SU-DHL-6 (cell line): ENCODE data around the gene IGF2.

ENCODE experiments used
- H2AFZ ChIP-seq: fragments of 200-600 bp; sonication (generic); 2 replicates; pipeline ENCODE4 v1.6.1; 2014; ENCODE audit warnings: low read depth, mild to moderate bottlenecking, moderate library complexity, mixed read lengths, antibody characterized with exemption, low read length; ENCODE audit not compliant: severe bottlenecking
- H3F3A ChIP-seq: fragments of 200-600 bp; shearing (Covaris generic); 2 replicates; pipeline ENCODE4 v1.6.0; 2016; ENCODE audit warnings: antibody characterized with exemption, mild to moderate bottlenecking; ENCODE audit not compliant: insufficient read depth
- H3K27ac ChIP-seq: fragments of 200-600 bp; sonication (generic); 2 replicates; pipeline ENCODE4 v1.5.1; 2016; ENCODE audit warnings: low read depth, mild to moderate bottlenecking, low read length, moderate library complexity, mixed read lengths
- H3K27me3 ChIP-seq: fragments of 200-600 bp; sonication (generic), shearing (Covaris generic); 2 replicates; pipeline ENCODE4 v1.6.0; 2014; ENCODE audit warnings: mild to moderate bottlenecking, low read length
- H3K36me3 ChIP-seq: fragments of 200-600 bp; sonication (generic); 2 replicates; pipeline ENCODE4 v1.6.1; 2014; ENCODE audit warnings: mild to moderate bottlenecking, low read length, mixed read lengths
- H3K4me2 ChIP-seq: fragments of 300-600, 200-600 bp; shearing (Covaris generic), sonication (generic); 2 replicates; pipeline ENCODE4 v1.6.0; 2014; ENCODE audit warnings: low read length, low read depth, mild to moderate bottlenecking; ENCODE audit not compliant: poor library complexity, severe bottlenecking
- H3K4me3 ChIP-seq: fragments of 200-600 bp; sonication (generic); 2 replicates; pipeline ENCODE4 v1.5.1; 2014; ENCODE audit warnings: antibody characterized with exemption, low read length, mild to moderate bottlenecking, mixed read lengths; ENCODE audit not compliant: insufficient read depth, poor library complexity, severe bottlenecking
- H3K79me2 ChIP-seq: fragments of 200-600 bp; sonication (generic); 2 replicates; pipeline ENCODE4 v1.6.1; 2014; ENCODE audit warnings: mild to moderate bottlenecking, low read length, moderate library complexity; ENCODE audit not compliant: insufficient read depth
- H3K9ac ChIP-seq: fragments of 200-600 bp; sonication (generic); 2 replicates; pipeline ENCODE4 v1.7.0; 2014; ENCODE audit warnings: mild to moderate bottlenecking, low read length
- H3K9me2 ChIP-seq: fragments of 200-600 bp; sonication (generic); replicated peaks from 2 replicates; pipeline ENCODE4 v1.6.1; 2014; ENCODE audit warnings: low read length; ENCODE audit not compliant: insufficient read depth
- H3K9me3 ChIP-seq: fragments of 200-600 bp; sonication (generic); 2 replicates; pipeline ENCODE4 v1.6.1; 2014; ENCODE audit warnings: low read length, mixed read lengths; ENCODE audit not compliant: insufficient read depth
- H4K20me1 ChIP-seq: fragments of 200-600 bp; sonication (generic); 2 replicates; pipeline ENCODE4 v1.6.1; 2014; ENCODE audit warnings: low read depth, mild to moderate bottlenecking, antibody characterized with exemption, low read length, moderate library complexity, mixed read lengths
- CTCF ChIP-seq: fragments of 200-600 bp; sonication (generic); IDR thresholded peaks from one replicate; pipeline ENCODE4 v1.5.1; 2017; ENCODE audit warnings: antibody characterized with exemption, mild to moderate bottlenecking, low read length, moderate library complexity; ENCODE audit not compliant: insufficient read depth, poor library complexity, severe bottlenecking
- EZH2phosphoT487 ChIP-seq: fragments of 200-600 bp; sonication (generic), shearing (Covaris generic); conservative IDR thresholded peaks from 2 replicates; pipeline ENCODE4 v1.6.1; 2018; ENCODE audit warnings: mild to moderate bottlenecking, antibody characterized with exemption, low read length, moderate library complexity, mixed read lengths

IGF2 gene

GRCh38 chr11:2139621-2140337 is 590 bp upstream of the IGF2 start:
- Histone ChIP-seq H3K36me3 (no peaks in the 10 kb centered on the region), H3K4me3 (no peak overlapping the region), H3K79me2 (no peaks in the 10 kb centered on the region), H3K27me3 (no peaks in the 10 kb centered on the region), H3K27ac (no peak overlapping the region), H3K9me3 (no peaks in the 10 kb centered on the region), H3F3A (no peaks in the 10 kb centered on the region), H4K20me1 (no peaks in the 10 kb centered on the region), H3K9ac (no peak overlapping the region), H3K9me2 (no peaks in the 10 kb centered on the region), H3K4me2 (no peak overlapping the region), H2AFZ (no peak overlapping the region)
- no peak for TF ChIP-seq EZH2phosphoT487
- TF ChIP-seq CTCF: no peak

GRCh38 chr11:2138431-2139122 is 612 bp downstream of the IGF2 start:
- Histone ChIP-seq H4K20me1 (no peaks in the 10 kb centered on the region), H3K27me3 (no peaks in the 10 kb centered on the region), H2AFZ (no peak overlapping the region), H3K4me3 (no peak overlapping the region), H3K27ac (no peak overlapping the region), H3K9me3 (no peaks in the 10 kb centered on the region), H3K79me2 (no peaks in the 10 kb centered on the region), H3F3A (no peaks in the 10 kb centered on the region), H3K36me3 (no peaks in the 10 kb centered on the region), H3K9ac (no peak overlapping the region), H3K4me2 (no peak overlapping the region), H3K9me2 (no peaks in the 10 kb centered on the region)
- TF ChIP-seq CTCF (no peak), EZH2phosphoT487 (no peak)

- no peaks in the 10 kb centered on the region for H3K79me2 ChIP-seq
- TF ChIP-seq EZH2phosphoT487 (no peak), CTCF (no peak)
- no peak overlapping the region for H3K27ac ChIP-seq
- no peak overlapping the region for H3K4me3 ChIP-seq
- H4K20me1 ChIP-seq: no peaks in the 10 kb centered on the region
- no peaks in the 10 kb centered on the region for H3K36me3 ChIP-seq
- H3K4me2 ChIP-seq: no peak overlapping the region
- no peaks in the 10 kb centered on the region for H3F3A ChIP-seq
- H3K9me3 ChIP-seq: no peaks in the 10 kb centered on the region
- no peaks in the 10 kb centered on the region for H3K9me2 ChIP-seq
- H2AFZ ChIP-seq: no peak overlapping the region
- no peak overlapping the region for H3K9ac ChIP-seq
- no peaks in the 10 kb centered on the region for H3K27me3 ChIP-seq
These were observed 1.1 kb downstream of the IGF2 start for GRCh38 chr11:2138068-2138430.
